Measurements from ENCODE around the gene GMDS. TPM values are rescaled to one million over a fixed set of nuclear protein-coding genes. Genes with fewer than 3 reads are reported as not detected.

Gene GMDS
- total and polyA plus RNA-seq, 2 donors (not counting 1 experiment from before 2014, with no cell fraction given): 11.5 to 16.4 TPM

GRCh38 chr6:1737463-1738311 is 507.7 kb downstream of the GMDS start:
- H3K27me3 ChIP-seq (replicated peaks in 1 of 4; ENCODE audit: control extremely low read depth in 1 of 4, control insufficient read depth in 3 of 4, insufficient read depth in 4 of 4, low read length in 3 of 4): no peaks in the 10 kb centered on the region
- POLR2A ChIA-PET: no interaction called here
- intact Hi-C loops (cut with micrococcal nuclease): loop anchor here (10.0 kb wide), 1 partner anchor 113 kb away; no protein-coding TSS in a partner anchor
- peaks cover 4% of the 10 kb centered on the region for H3K4me1 Mint-ChIP-seq
- no peaks in the 10 kb centered on the region for H3K27me3 Mint-ChIP-seq
- H3K27ac ChIP-seq (ENCODE audit: low read length in 2 of 2): no peak overlapping the region
- H3K4me2 ChIP-seq (replicated peaks; ENCODE audit: low read depth, low read length, poor library complexity, severe bottlenecking): no peak overlapping the region
- no peak overlapping the region for H3K4me3 Mint-ChIP-seq
- H3K4me3 ChIP-seq (ENCODE audit: control extremely low read depth in 1 of 5, extremely low read depth in 1 of 5, insufficient read depth in 1 of 5, low read depth in 2 of 5, low read length in 4 of 5): no peak overlapping the region
- peaks cover 22 to 26% of the 10 kb centered on the region in 2 donors for H3K4me1 ChIP-seq (ENCODE audit: control insufficient read depth in 2 of 2, insufficient read depth in 2 of 2, low read length in 2 of 2)
- ATAC-seq (ENCODE audit: low read depth): no peak
- DNase-seq: no peak
- WGBS (ENCODE audit: insufficient coverage): 100% methylated on average over 5 of the region's 6 CpGs
- no peaks in the 10 kb centered on the region for H4K20me1 ChIP-seq (ENCODE audit: control insufficient read depth, insufficient read depth, low read length, poor library complexity, severe bottlenecking)
- H3K9ac ChIP-seq (ENCODE audit: low read length): no peak overlapping the region
- CTCF ChIA-PET: no interaction called here
- no peak for TF ChIP-seq CTCF (IDR thresholded peaks at IDR 0.05)
- TF ChIP-seq EZH2 (IDR thresholded peaks at IDR 0.05; ENCODE audit: borderline replicate concordance, insufficient read depth, low read depth, low read length, poor library complexity, severe bottlenecking): no peak
- peaks cover 0 to 3% (median 0%) of the 10 kb centered on the region in 3 donors for H3K9me3 ChIP-seq (ENCODE audit: control extremely low read depth in 1 of 3, control insufficient read depth in 2 of 3, insufficient read depth in 1 of 3, low read length in 2 of 3)
- no peaks in the 10 kb centered on the region for H3K9me3 Mint-ChIP-seq (ENCODE audit: insufficient read depth)
- H2AFZ ChIP-seq (ENCODE audit: insufficient read depth, low read depth, low read length, poor library complexity, severe bottlenecking): no peak overlapping the region
- no peaks in the 10 kb centered on the region for H3K36me3 ChIP-seq (replicated peaks in 1 of 2; ENCODE audit: control extremely low read depth in 1 of 2, control insufficient read depth in 1 of 2, extremely low read depth in 1 of 2, insufficient read depth in 2 of 2, low read length in 1 of 2)
- H3K79me2 ChIP-seq (ENCODE audit: control insufficient read depth, insufficient read depth, low read length): no peaks in the 10 kb centered on the region
- no peak overlapping the region for H3K27ac Mint-ChIP-seq
